Heart left ventricle (tissue), 16 donors: ENCODE results near the gene PTTG1. TPM values are rescaled to one million over a fixed set of nuclear protein-coding genes. Genes with fewer than 3 reads are reported as not detected.
A peak's percentile ranks its signal among the peaks of the same experiment; 100 is the strongest.

ENCODE experiments used
- ATAC-seq, 4 donors: fragments of 200-7000 bp; cut with Tn5 transposase; one replicate each; pipeline ENCODE4 v1.9.1; 2020 to 2022; ENCODE audit warnings: moderate library complexity in 4 of 4, mild to moderate bottlenecking in 3 of 4, moderate number of reproducible peaks in 1 of 4
- DNase-seq, 5 donors: peaks; one replicate each; pipeline ENCODE4 v3.0.0-alpha.2; 2020
- H3K27ac ChIP-seq, 12 donors: fragments of 200-600 bp; sonication (generic) in 4 of 12; one replicate each; pipeline versions ENCODE4 v1.5.0 to v1.8.0; 2016 to 2022; ENCODE audit warnings: mild to moderate bottlenecking in 2 of 12
- H3K27me3 ChIP-seq, 9 donors: fragments of 200-600 bp; sonication (generic) in 2 of 9; one replicate each; pipeline versions ENCODE4 v1.5.1 to v1.8.0; 2016 to 2022; ENCODE audit warnings: mild to moderate bottlenecking in 3 of 9
- H3K36me3 ChIP-seq, 9 donors: fragments of 200-600 bp; sonication (generic) in 2 of 9; one replicate each; pipeline versions ENCODE4 v1.5.0 to v1.8.0; 2018 to 2022; ENCODE audit warnings: mild to moderate bottlenecking in 2 of 9
- H3K4me1 ChIP-seq, 12 donors: fragments of 200-600 bp; sonication (generic) in 4 of 12; one replicate each; pipeline versions ENCODE4 v1.5.0 to v1.8.0; 2016 to 2022; ENCODE audit warnings: mild to moderate bottlenecking in 3 of 12
- H3K4me3 ChIP-seq, 12 donors: fragments of 200-600 bp; sonication (generic) in 4 of 12; one replicate each; pipeline versions ENCODE4 v1.5.0 to v1.8.0; 2017 to 2022; ENCODE audit warnings: mild to moderate bottlenecking in 9 of 12, moderate library complexity in 4 of 12
- H3K9me3 ChIP-seq, 12 donors: fragments of 200-600 bp; sonication (generic) in 4 of 12; one replicate each; pipeline versions ENCODE4 v1.5.0 to v1.8.0; 2016 to 2022; ENCODE audit warnings: mild to moderate bottlenecking in 1 of 12
- POLR2A ChIP-seq, 2 donors: fragments of 450-650 bp; IDR thresholded peaks; one replicate each; pipeline ENCODE4 v1.6.1; 2017; ENCODE audit warnings: antibody characterized with exemption in 2 of 2, mild to moderate bottlenecking in 2 of 2, moderate library complexity in 2 of 2
- WGBS, 4 donors: extraction: QIAGEN DNeasy Blood & Tissue Kit in 2 of 4; methylation state at CpG; one replicate each; pipeline versions ENCODE4 v1.1.5 to v1.1.7; 2013 to 2018; 5-methylcytosine and 5-hydroxymethylcytosine counted together
- intact Hi-C, 10 donors: fragments of 100-400 bp; cut with DNase I; formaldehyde crosslinking; loops; one replicate each; pipeline versions ENCODE4 v1.11.1 to v1.14.2; 2022
- polyA plus RNA-seq, 2 donors: library from polyadenylated mRNA; stranded (reverse); fragments of 200-250 nt; gene quantifications; one replicate each; pipeline ENCODE4 v1.2.3, GENCODE V29; 2013
- total RNA-seq, 9 donors: library from RNA; depleted of rRNA in 2 of 9; stranded (reverse); fragments of >200 nt in 2 of 9; fragmentation: NEBNext Ultra II Directional in 3 of 9; extraction: Animal tissue kit (Norgen Biotek cat#: 25700) in 3 of 9; gene quantifications; one replicate each; pipeline versions ENCODE4 v1.1.0 to v1.2.4, GENCODE V29; 2016 to 2023
- TF ChIP-seq, protein P1 (sequence below), 12 donors: fragments of 200-600 bp; sonication (generic) in 4 of 12; IDR thresholded peaks; one replicate each; pipeline versions ENCODE4 v1.5.0 to v1.8.0; 2018 to 2022; ENCODE audit warnings: antibody characterized with exemption in 12 of 12, mild to moderate bottlenecking in 5 of 12
- donor health status: ischemic (EF 13 %, LVEDD 7.1; RV severe dilation, severe dysfunction).
- donor health status: healthy with polysubstance abuse.
- donor health status: DM: no; HTN: yes; CAD: no.
- donor health status: DM: no; HTN: no; CAD: no.
- donor health status: ischemic (EF 25% LVEDD 6.9; RV normal size, moderate dysfunction).
- donor health status: ischemic (EF 25% LVEDD 5.7; RV mildly dilated, moderate dysfunction).
- donor health status: healthy.
- donor health status: DM: yes; HTN: yes; CAD: no.
- donor health status: ischemic (EF 35%, LVEDD 5.7; RV mildly dilated, moderate dysfunction).
- donor health status: nonischemic (EF 11% LVEDD 7.7; RV severe dilation, severe dysfunction).
- donor health status: DM: yes; HTN: yes; CAD: no.
- donor health status: PGD.
- donor health status: ischemic (EF 29% LVEDD 5.4; RV normal size, mild dysfunction).
- donor health status: nonischemic (EF 23%, LVEDD 6.1; RV moderate dilation, normal function).

The PTTG1 gene
- total and polyA plus RNA-seq, 11 donors, result 0.70 to 22.9 (median 1.7) TPM

GRCh38 chr5:160399402-160400353 lies 22.0 kb upstream of the PTTG1 start, which contains the start of gene FAM200C:
Gene FAM200C, minus strand, starts transcription at chr5:160400054. Its CDS starts 4,564 bp downstream, at chr5:160395490.
- ATAC-seq (peak; percentile 96 to 99 (median 98)), DNase-seq (peak; percentile 92 to 96 (median 95))
- Histone ChIP-seq H3K27ac (peak within 1 kb of the TSS; percentile 56 to 91 (median 86)), H3K4me3 (peak within 1 kb of the TSS; percentile 36 to 89 (median 72)), H3K36me3 (peaks cover 0 to 42% (median 34%) of the 10 kb centered on the region in 9 donors), H3K27me3 (no peaks in the 10 kb centered on the region), H3K4me1 (peaks cover 0 to 32% (median 28%) of the 10 kb centered on the region in 12 donors), H3K9me3 (no peaks in the 10 kb centered on the region)
- TF ChIP-seq, protein P1, sequence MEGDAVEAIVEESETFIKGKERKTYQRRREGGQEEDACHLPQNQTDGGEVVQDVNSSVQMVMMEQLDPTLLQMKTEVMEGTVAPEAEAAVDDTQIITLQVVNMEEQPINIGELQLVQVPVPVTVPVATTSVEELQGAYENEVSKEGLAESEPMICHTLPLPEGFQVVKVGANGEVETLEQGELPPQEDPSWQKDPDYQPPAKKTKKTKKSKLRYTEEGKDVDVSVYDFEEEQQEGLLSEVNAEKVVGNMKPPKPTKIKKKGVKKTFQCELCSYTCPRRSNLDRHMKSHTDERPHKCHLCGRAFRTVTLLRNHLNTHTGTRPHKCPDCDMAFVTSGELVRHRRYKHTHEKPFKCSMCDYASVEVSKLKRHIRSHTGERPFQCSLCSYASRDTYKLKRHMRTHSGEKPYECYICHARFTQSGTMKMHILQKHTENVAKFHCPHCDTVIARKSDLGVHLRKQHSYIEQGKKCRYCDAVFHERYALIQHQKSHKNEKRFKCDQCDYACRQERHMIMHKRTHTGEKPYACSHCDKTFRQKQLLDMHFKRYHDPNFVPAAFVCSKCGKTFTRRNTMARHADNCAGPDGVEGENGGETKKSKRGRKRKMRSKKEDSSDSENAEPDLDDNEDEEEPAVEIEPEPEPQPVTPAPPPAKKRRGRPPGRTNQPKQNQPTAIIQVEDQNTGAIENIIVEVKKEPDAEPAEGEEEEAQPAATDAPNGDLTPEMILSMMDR (IDR thresholded peaks at IDR 0.05), result no peak
- peak in 1 of 2 donors; percentile 95 for TF ChIP-seq POLR2A (IDR thresholded peaks at IDR 0.05)
- WGBS, 4 donors, result 0 to 2% (median 1%) methylated on average over 29 to 41 of the region's 41 CpGs
- intact Hi-C loops, result loop anchor here in 3 of 10 donors (1.0 to 10.0 kb wide), 5 partner anchors 19 to 377 kb away; partner anchors contain the start of genes SLU7 (in 2 of the 3) and PWWP2A (in 1 of the 3)

- ATAC-seq, result peak; percentile 94 to 96 (median 94)
- DNase-seq, result peak; percentile 94 to 96 (median 95)
- peak in 1 of 2 donors; percentile 67 for TF ChIP-seq POLR2A (IDR thresholded peaks at IDR 0.05)
- TF ChIP-seq, protein P1 (IDR thresholded peaks at IDR 0.05), result peak in 1 of 12 donors; percentile 9
- Histone ChIP-seq H3K27me3 (no peaks in the 10 kb centered on the region), H3K36me3 (peaks cover 0 to 19% (median 14%) of the 10 kb centered on the region in 9 donors), H3K4me1 (peaks cover 0 to 56% (median 26%) of the 10 kb centered on the region in 12 donors), H3K27ac (peak within 1 kb of the TSS; percentile 64 to 96 (median 88)), H3K9me3 (no peaks in the 10 kb centered on the region), H3K4me3 (peak within 1 kb of the TSS; percentile 61 to 94 (median 80))
- WGBS, 4 donors, result 0 to 1% (median 1%) methylated on average over 48 of the region's 48 CpGs
- intact Hi-C loops, result loop anchor here in 2 of 10 donors (1.0 to 2.0 kb wide), 2 partner anchors 18 to 19 kb away; partner anchors contain the start of gene FAM200C (in 2 of the 2)
These were observed 2.8 kb upstream of the PTTG1 start, which contains the start of gene SLU7 for GRCh38 chr5:160418561-160419457. Gene SLU7, minus strand, starts transcription at chr5:160419081. Its CDS starts 3,787 bp downstream, at chr5:160415294.

GRCh38 chr5:160419458-160420330 lies 2.0 kb upstream of the PTTG1 start:
- no peaks in the 10 kb centered on the region for H3K9me3 ChIP-seq
- H3K27ac ChIP-seq, result peak overlapping the region; percentile 64 to 96 (median 88)
- intact Hi-C loops, result loop anchor here in 2 of 10 donors (1.0 to 2.0 kb wide), 2 partner anchors 19 kb away; partner anchors contain the start of gene FAM200C (in 2 of the 2)
- peak overlapping the region; percentile 61 to 94 (median 80) for H3K4me3 ChIP-seq
- no peaks in the 10 kb centered on the region for H3K27me3 ChIP-seq
- TF ChIP-seq POLR2A (IDR thresholded peaks at IDR 0.05), result no peak
- TF ChIP-seq, protein P1 (IDR thresholded peaks at IDR 0.05), result no peak
- DNase-seq (no peak), ATAC-seq (no peak)
- peaks cover 0 to 59% (median 26%) of the 10 kb centered on the region in 12 donors for H3K4me1 ChIP-seq
- peaks cover 0 to 10% (median 5%) of the 10 kb centered on the region in 9 donors for H3K36me3 ChIP-seq
- WGBS, 4 donors, result 39 to 43% (median 43%) methylated on average over 11 of the region's 11 CpGs
